ENCODE data around the gene ATP2A3.

GRCh38 chr17:3965118-3965800, 1.0 kb upstream of the ATP2A3 start:
- TF ChIP-seq CTCF (IDR thresholded peaks at IDR 0.05) = peak in 3 of 12 donors; percentile 3 to 25 (median 10)
- TF ChIP-seq POLR2A (IDR thresholded peaks at IDR 0.05) = no peak

Measured in heart left ventricle (tissue), 13 donors.